HG02870 (cell line): ENCODE data around the gene ITPKB.
"Not testable (repeated sequence)": the region's sequence is repeated elsewhere in the genome, so short reads cannot be mapped to it uniquely, and the experiment has no call there.

Source experiments
- ATAC-seq: cut with Tn5 transposase; IDR thresholded peaks from one replicate; pipeline ENCODE4 v1.9.1; 2021; ENCODE audit warnings: mild to moderate bottlenecking, moderate library complexity; ENCODE audit not compliant: unreplicated experiment

Gene ITPKB

GRCh38 chr1:226627924-226628611 is 111.0 kb downstream of the ITPKB start:
- ATAC-seq, result no peak

GRCh38 chr1:226627050-226627755 is 111.9 kb downstream of the ITPKB start:
- no peak for ATAC-seq

GRCh38 chr1:226626577-226626956 is 112.5 kb downstream of the ITPKB start:
- ATAC-seq, result peak; percentile 77

GRCh38 chr1:226625832-226626576 is 113.1 kb downstream of the ITPKB start:
- peak; percentile 16 for ATAC-seq

GRCh38 chr1:226625326-226625725 is 113.8 kb downstream of the ITPKB start:
- no peak for ATAC-seq

GRCh38 chr1:226624526-226624925 is 114.6 kb downstream of the ITPKB start:
- ATAC-seq, result no peak

- ATAC-seq, result no peak
Observed at GRCh38 chr1:226622012-226622411, 117.1 kb downstream of the ITPKB start.

GRCh38 chr1:226619031-226619430 is 120.1 kb downstream of the ITPKB start:
- ATAC-seq, result no peak

- ATAC-seq, result no peak
Observed at GRCh38 chr1:226618380-226618779, 120.7 kb downstream of the ITPKB start.

GRCh38 chr1:226617719-226618118 is 121.4 kb downstream of the ITPKB start:
- not testable (repeated sequence) for ATAC-seq

GRCh38 chr1:226617109-226617508 is 122.0 kb downstream of the ITPKB start:
- ATAC-seq, result no peak

- no peak for ATAC-seq
Observed at GRCh38 chr1:226616636-226617035, 122.4 kb downstream of the ITPKB start.

GRCh38 chr1:226615876-226616275 is 123.2 kb downstream of the ITPKB start:
- ATAC-seq, result no peak

- ATAC-seq, result not testable (repeated sequence)
Observed at GRCh38 chr1:226611980-226612379, 127.1 kb downstream of the ITPKB start.

- no peak for ATAC-seq
Observed at GRCh38 chr1:226611301-226611700, 127.8 kb downstream of the ITPKB start.

GRCh38 chr1:226610671-226611070 is 128.4 kb downstream of the ITPKB start:
- ATAC-seq, result no peak

- no peak for ATAC-seq
Observed at GRCh38 chr1:226609836-226610455, 129.1 kb downstream of the ITPKB start.

GRCh38 chr1:226608699-226609505 is 130.2 kb downstream of the ITPKB start:
- ATAC-seq, result no peak

GRCh38 chr1:226607821-226608220 is 131.3 kb downstream of the ITPKB start:
- no peak for ATAC-seq

- ATAC-seq, result no peak
Observed at GRCh38 chr1:226607268-226607660, 131.8 kb downstream of the ITPKB start.
